ENCODE results near the gene BABAM2. TPM values are rescaled to one million over a fixed set of nuclear protein-coding genes. Genes with fewer than 3 reads are reported as not detected.

Gene BABAM2
- total RNA-seq, 6 experiments from 2014 or later: 17.1 to 39.4 (median 25.5) TPM

GRCh38 chr2:28049899-28050298, 159.4 kb downstream of the BABAM2 start:
- ATAC-seq (no peak), DNase-seq (no peak)
- intact Hi-C loops (cut with DNase I): no loop called here
- Histone ChIP-seq H3K4me3 (no peak overlapping the region), H3K27me3 (no peaks in the 10 kb centered on the region), H3K36me3 (no peaks in the 10 kb centered on the region), H3K4me1 (no peaks in the 10 kb centered on the region), H3K27ac (no peak overlapping the region), H3K9me3 (no peaks in the 10 kb centered on the region)
- TF ChIP-seq POLR2A (IDR thresholded peaks at IDR 0.05) (no peak), CTCF (IDR thresholded peaks at IDR 0.05) (no peak)
- 100% methylated on average over 1 of the region's 2 CpGs for WGBS (ENCODE audit: insufficient coverage, low coverage, low lambda C conversion rate, missing lambda C conversion rate)

- ATAC-seq (no peak), DNase-seq (no peak)
- 55% methylated on average over 1 of the region's 1 CpG for WGBS (ENCODE audit: insufficient coverage, low coverage, low lambda C conversion rate, missing lambda C conversion rate)
- no peak for TF ChIP-seq CTCF (IDR thresholded peaks at IDR 0.05)
- TF ChIP-seq POLR2A (IDR thresholded peaks at IDR 0.05): no peak
- H3K4me1 ChIP-seq: no peaks in the 10 kb centered on the region
- intact Hi-C loops (cut with DNase I): no loop called here
- H3K27ac ChIP-seq: no peak overlapping the region
- H3K4me3 ChIP-seq: no peak overlapping the region
- H3K36me3 ChIP-seq: no peaks in the 10 kb centered on the region
- no peaks in the 10 kb centered on the region for H3K9me3 ChIP-seq
- H3K27me3 ChIP-seq: no peaks in the 10 kb centered on the region
Observed at GRCh38 chr2:28052691-28053090, 162.2 kb downstream of the BABAM2 start.

GRCh38 chr2:28053597-28053996, 163.1 kb downstream of the BABAM2 start:
- no peaks in the 10 kb centered on the region for H3K27me3 ChIP-seq
- H3K27ac ChIP-seq: no peak overlapping the region
- no peak for DNase-seq
- H3K36me3 ChIP-seq: no peaks in the 10 kb centered on the region
- no peak overlapping the region for H3K4me3 ChIP-seq
- no peaks in the 10 kb centered on the region for H3K4me1 ChIP-seq
- WGBS (ENCODE audit: insufficient coverage, low coverage, low lambda C conversion rate, missing lambda C conversion rate): 89% methylated on average over 2 of the region's 2 CpGs
- no peaks in the 10 kb centered on the region for H3K9me3 ChIP-seq
- ATAC-seq: no peak
- intact Hi-C loops (cut with DNase I): no loop called here
- no peak for TF ChIP-seq POLR2A (IDR thresholded peaks at IDR 0.05)
- no peak for TF ChIP-seq CTCF (IDR thresholded peaks at IDR 0.05)

GRCh38 chr2:28054916-28055315, 164.4 kb downstream of the BABAM2 start:
- Histone ChIP-seq H3K9me3 (no peaks in the 10 kb centered on the region), H3K36me3 (no peaks in the 10 kb centered on the region), H3K27me3 (no peaks in the 10 kb centered on the region), H3K27ac (no peak overlapping the region), H3K4me1 (no peaks in the 10 kb centered on the region), H3K4me3 (no peak overlapping the region)
- no peak for DNase-seq
- WGBS (ENCODE audit: insufficient coverage, low coverage, low lambda C conversion rate, missing lambda C conversion rate): 100% methylated on average over 1 of the region's 1 CpG
- intact Hi-C loops (cut with DNase I): no loop called here
- no peak for ATAC-seq
- TF ChIP-seq CTCF (IDR thresholded peaks at IDR 0.05) (no peak), POLR2A (IDR thresholded peaks at IDR 0.05) (no peak)

GRCh38 chr2:28055325-28055970, 164.9 kb downstream of the BABAM2 start:
- Histone ChIP-seq H3K36me3 (no peaks in the 10 kb centered on the region), H3K27ac (no peak overlapping the region), H3K4me3 (no peak overlapping the region), H3K27me3 (no peaks in the 10 kb centered on the region), H3K4me1 (no peaks in the 10 kb centered on the region), H3K9me3 (no peaks in the 10 kb centered on the region)
- ATAC-seq: no peak
- DNase-seq: no peak
- intact Hi-C loops (cut with DNase I): no loop called here
- TF ChIP-seq CTCF (IDR thresholded peaks at IDR 0.05) (no peak), POLR2A (IDR thresholded peaks at IDR 0.05) (no peak)

Measured in right lobe of liver (tissue), 6 donors.